ENCODE data around the gene NDUFS2.
"Not testable (repeated sequence)": the region's sequence is repeated elsewhere in the genome, so short reads cannot be mapped to it uniquely, and the experiment has no call there.

The NDUFS2 gene

GRCh38 chr1:161257109-161257508 lies 54.9 kb downstream of the NDUFS2 start:
- Mint-ChIP-seq H3K9me3 (peaks cover 21% of the 10 kb centered on the region), H3K4me1 (peaks cover 38% of the 10 kb centered on the region), H3K36me3 (peaks cover 24% of the 10 kb centered on the region), H3K27me3 (peaks cover 53% of the 10 kb centered on the region)
- not testable (repeated sequence) for ATAC-seq, H3K4me3 Mint-ChIP-seq, H3K27ac Mint-ChIP-seq

- peak; percentile 73 for ATAC-seq
- H3K27ac Mint-ChIP-seq: no peak within 1 kb of the TSS
- peaks cover 24% of the 10 kb centered on the region for H3K36me3 Mint-ChIP-seq
- H3K4me3 Mint-ChIP-seq: peak within 1 kb of the TSS; percentile 70
- peaks cover 62% of the 10 kb centered on the region for H3K27me3 Mint-ChIP-seq
- peaks cover 21% of the 10 kb centered on the region for H3K9me3 Mint-ChIP-seq
- peaks cover 38% of the 10 kb centered on the region for H3K4me1 Mint-ChIP-seq
These were observed 56.5 kb downstream of the NDUFS2 start, which contains the start of gene PCP4L1 for GRCh38 chr1:161258439-161259344. PCP4L1 (plus strand) TSS chr1:161258745; CDS start chr1:161258975, 230 bp downstream.

- peak overlapping the region; percentile 52 for H3K4me3 Mint-ChIP-seq
- no peak for ATAC-seq
These were observed 57.2 kb downstream of the NDUFS2 start for GRCh38 chr1:161259345-161259702.

GRCh38 chr1:161259765-161260164 lies 57.6 kb downstream of the NDUFS2 start:
- no peak overlapping the region for H3K4me3 Mint-ChIP-seq
- H3K27ac Mint-ChIP-seq: no peak overlapping the region
- peaks cover 24% of the 10 kb centered on the region for H3K36me3 Mint-ChIP-seq
- H3K4me1 Mint-ChIP-seq: peaks cover 38% of the 10 kb centered on the region
- H3K9me3 Mint-ChIP-seq: peaks cover 21% of the 10 kb centered on the region
- peaks cover 68% of the 10 kb centered on the region for H3K27me3 Mint-ChIP-seq
- ATAC-seq: no peak

More at GRCh38 chr1:161259345-161259702, 57.2 kb downstream of the NDUFS2 start:
- H3K4me1 Mint-ChIP-seq: peaks cover 38% of the 10 kb centered on the region
- no peak overlapping the region for H3K27ac Mint-ChIP-seq
- peaks cover 24% of the 10 kb centered on the region for H3K36me3 Mint-ChIP-seq
- peaks cover 63% of the 10 kb centered on the region for H3K27me3 Mint-ChIP-seq
- H3K9me3 Mint-ChIP-seq: peaks cover 21% of the 10 kb centered on the region

- no peak overlapping the region for H3K27ac Mint-ChIP-seq
- H3K4me3 Mint-ChIP-seq: no peak overlapping the region
- no peak for ATAC-seq
- peaks cover 22% of the 10 kb centered on the region for H3K36me3 Mint-ChIP-seq
- H3K4me1 Mint-ChIP-seq: peaks cover 38% of the 10 kb centered on the region
- H3K9me3 Mint-ChIP-seq: peaks cover 19% of the 10 kb centered on the region
- peaks cover 73% of the 10 kb centered on the region for H3K27me3 Mint-ChIP-seq
These were observed 58.5 kb downstream of the NDUFS2 start for GRCh38 chr1:161260376-161261260.

- Mint-ChIP-seq H3K4me1 (peaks cover 38% of the 10 kb centered on the region), H3K4me3 (no peak overlapping the region), H3K27me3 (peaks cover 73% of the 10 kb centered on the region), H3K36me3 (peaks cover 18% of the 10 kb centered on the region), H3K27ac (no peak overlapping the region), H3K9me3 (peaks cover 15% of the 10 kb centered on the region)
- ATAC-seq: no peak
These were observed 59.4 kb downstream of the NDUFS2 start for GRCh38 chr1:161261261-161262235.
